ENCODE results near the gene IDH3A. TPM values are rescaled to one million over a fixed set of nuclear protein-coding genes. Genes with fewer than 3 reads are reported as not detected.

Gene IDH3A
- total RNA-seq = 27.9 to 33.8 TPM (median 28.9 TPM) in 3 replicates

DNA sequence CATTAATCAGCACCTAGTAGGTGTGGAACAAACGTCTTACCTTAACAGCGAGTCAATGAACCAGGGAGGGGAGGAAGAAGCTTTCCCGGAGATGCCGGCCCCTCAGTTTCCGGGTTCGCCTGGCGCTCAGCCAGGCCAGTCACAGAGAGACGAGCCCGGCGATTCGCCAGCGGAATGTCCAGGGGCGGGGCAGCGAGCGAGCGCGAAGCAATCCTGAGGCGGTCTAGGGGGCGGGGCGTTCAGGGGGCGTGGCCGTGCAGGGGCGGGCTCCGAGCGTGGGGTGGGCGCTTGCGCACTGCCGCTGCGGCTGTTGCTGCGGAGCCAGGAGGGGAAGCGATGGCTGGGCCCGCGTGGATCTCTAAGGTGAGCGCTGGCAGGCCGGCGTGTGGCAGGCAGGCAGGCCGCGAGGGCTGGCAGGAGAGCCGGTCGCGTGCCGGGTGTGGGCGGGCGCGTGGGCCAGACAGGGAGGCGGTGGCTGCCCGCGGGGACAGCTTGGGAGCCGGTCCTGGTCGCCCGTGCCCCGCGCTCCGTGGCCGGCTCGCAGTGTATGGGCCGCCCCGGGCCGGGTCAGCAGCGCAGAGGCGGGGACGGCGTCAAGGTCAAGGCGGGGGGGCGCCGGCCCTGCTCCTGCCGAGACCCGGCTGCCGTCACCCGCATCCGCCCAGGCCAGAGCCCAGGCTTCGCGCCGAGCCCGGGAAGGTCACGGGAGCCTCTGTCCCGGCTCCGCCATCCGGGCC, at the start of gene IDH3A:
Gene IDH3A, plus strand, starts transcription at position 295 of the 737 bp plus-strand sequence. Its CDS starts 42 bp downstream, at position 337.
- DNase-seq (ENCODE audit: low spot score in 2 of 2, unreplicated experiment in 2 of 2) = peak; percentile 100
- H3K9me3 Mint-ChIP-seq = no peaks in the 10 kb centered on the region
- H3K27ac Mint-ChIP-seq = peak within 1 kb of the TSS; percentile 96
- H3K4me1 Mint-ChIP-seq = peaks cover 20% of the 10 kb centered on the region
- TF ChIP-seq, protein P1, sequence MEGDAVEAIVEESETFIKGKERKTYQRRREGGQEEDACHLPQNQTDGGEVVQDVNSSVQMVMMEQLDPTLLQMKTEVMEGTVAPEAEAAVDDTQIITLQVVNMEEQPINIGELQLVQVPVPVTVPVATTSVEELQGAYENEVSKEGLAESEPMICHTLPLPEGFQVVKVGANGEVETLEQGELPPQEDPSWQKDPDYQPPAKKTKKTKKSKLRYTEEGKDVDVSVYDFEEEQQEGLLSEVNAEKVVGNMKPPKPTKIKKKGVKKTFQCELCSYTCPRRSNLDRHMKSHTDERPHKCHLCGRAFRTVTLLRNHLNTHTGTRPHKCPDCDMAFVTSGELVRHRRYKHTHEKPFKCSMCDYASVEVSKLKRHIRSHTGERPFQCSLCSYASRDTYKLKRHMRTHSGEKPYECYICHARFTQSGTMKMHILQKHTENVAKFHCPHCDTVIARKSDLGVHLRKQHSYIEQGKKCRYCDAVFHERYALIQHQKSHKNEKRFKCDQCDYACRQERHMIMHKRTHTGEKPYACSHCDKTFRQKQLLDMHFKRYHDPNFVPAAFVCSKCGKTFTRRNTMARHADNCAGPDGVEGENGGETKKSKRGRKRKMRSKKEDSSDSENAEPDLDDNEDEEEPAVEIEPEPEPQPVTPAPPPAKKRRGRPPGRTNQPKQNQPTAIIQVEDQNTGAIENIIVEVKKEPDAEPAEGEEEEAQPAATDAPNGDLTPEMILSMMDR (IDR thresholded peaks at IDR 0.05; ENCODE audit: unreplicated experiment) = no peak
- no peaks in the 10 kb centered on the region for H3K27me3 Mint-ChIP-seq (ENCODE audit: low read depth)
- no peaks in the 10 kb centered on the region for H3K36me3 Mint-ChIP-seq
- H3K4me3 Mint-ChIP-seq = peak within 1 kb of the TSS; percentile 95

DNA sequence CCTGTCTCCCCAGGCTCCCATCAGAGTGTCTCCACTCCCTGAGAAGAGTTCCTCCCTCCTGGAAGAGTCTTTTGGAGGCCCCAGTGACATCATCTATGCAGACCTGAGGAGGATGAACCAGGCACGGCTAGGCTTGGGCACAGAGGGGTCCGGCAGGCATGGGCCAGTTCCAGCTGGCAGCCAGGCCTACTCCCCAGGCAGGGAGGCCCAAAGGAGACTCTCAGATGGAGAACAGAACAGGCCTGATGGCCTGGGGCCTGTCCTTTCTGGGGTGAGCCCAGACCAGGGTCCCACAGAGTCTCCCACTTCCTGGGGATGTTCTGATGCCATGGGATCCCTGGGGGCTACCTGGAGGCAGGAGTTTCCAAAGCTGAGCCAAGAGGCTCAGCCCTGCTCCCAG, 48.3 kb upstream of the IDH3A start:
- no peaks in the 10 kb centered on the region for H3K9me3 Mint-ChIP-seq
- H3K4me1 Mint-ChIP-seq = peaks cover 2% of the 10 kb centered on the region
- no peak for DNase-seq (ENCODE audit: low spot score in 2 of 2, unreplicated experiment in 2 of 2)
- TF ChIP-seq, protein P1 (IDR thresholded peaks at IDR 0.05; ENCODE audit: unreplicated experiment) = no peak
- H3K27ac Mint-ChIP-seq = no peak overlapping the region
- H3K4me3 Mint-ChIP-seq = no peak overlapping the region
- H3K27me3 Mint-ChIP-seq (ENCODE audit: low read depth) = no peaks in the 10 kb centered on the region
- no peaks in the 10 kb centered on the region for H3K36me3 Mint-ChIP-seq

DNA sequence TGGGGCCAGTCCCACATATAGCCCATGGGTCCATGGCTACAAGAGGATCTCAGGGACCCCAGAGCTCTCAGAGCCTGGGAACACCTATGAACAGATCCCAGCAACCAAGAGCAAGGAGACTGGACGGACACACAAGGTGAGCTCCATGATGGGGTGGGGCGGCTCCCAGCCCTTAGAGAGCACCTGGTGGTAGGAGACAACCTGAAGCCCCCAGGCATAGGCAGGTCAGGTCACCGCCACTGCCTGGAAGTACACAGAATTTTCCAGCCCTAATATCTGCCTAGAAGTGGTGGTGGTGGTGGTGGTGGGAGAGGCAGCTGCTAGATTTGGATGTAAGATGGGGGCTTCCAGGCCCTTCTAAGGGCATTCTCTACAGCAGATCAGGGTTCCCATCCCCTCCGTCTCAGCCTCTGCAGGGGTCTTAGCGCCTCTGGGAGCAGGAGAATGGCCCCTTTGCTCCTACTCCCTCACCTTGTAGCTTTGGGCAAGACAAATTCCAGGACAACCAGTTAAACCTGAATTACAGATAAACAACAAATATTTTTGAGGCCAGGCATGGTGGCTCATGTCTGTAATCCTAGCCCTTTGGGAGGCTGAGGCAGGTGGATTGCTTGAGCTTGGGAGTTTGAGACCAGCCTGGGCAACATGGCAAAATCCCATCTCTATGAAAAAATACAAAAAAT, 47.6 kb upstream of the IDH3A start:
- no peak overlapping the region for H3K27ac Mint-ChIP-seq
- no peak for DNase-seq (ENCODE audit: low spot score in 2 of 2, unreplicated experiment in 2 of 2)
- peaks cover 2% of the 10 kb centered on the region for H3K4me1 Mint-ChIP-seq
- TF ChIP-seq, protein P1 (IDR thresholded peaks at IDR 0.05; ENCODE audit: unreplicated experiment) = no peak
- no peaks in the 10 kb centered on the region for H3K27me3 Mint-ChIP-seq (ENCODE audit: low read depth)
- H3K9me3 Mint-ChIP-seq = no peaks in the 10 kb centered on the region
- H3K36me3 Mint-ChIP-seq = peaks cover 2% of the 10 kb centered on the region
- no peak overlapping the region for H3K4me3 Mint-ChIP-seq

DNA sequence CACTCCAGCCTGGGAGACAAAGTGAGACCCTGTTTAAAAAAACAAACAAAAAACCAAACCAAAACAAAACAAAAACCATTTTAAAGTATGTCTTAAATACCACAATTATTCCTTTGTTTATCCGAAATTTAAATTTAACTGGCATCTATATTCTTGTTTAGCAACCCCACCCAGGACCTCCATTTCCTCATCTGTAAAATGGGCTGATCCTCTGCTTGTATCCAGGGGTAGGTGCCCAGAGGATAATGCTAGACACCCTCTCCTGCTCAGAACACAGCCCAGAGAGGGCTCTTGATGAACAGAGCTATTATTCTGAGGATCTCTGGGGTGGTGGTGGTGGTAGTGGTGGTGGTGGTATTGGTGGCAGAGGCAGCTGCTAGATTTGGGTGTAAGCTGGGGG, 47.0 kb upstream of the IDH3A start:
- Mint-ChIP-seq H3K4me1 (peaks cover 2% of the 10 kb centered on the region), H3K27me3 (ENCODE audit: low read depth) (no peaks in the 10 kb centered on the region), H3K36me3 (peaks cover 5% of the 10 kb centered on the region), H3K4me3 (no peak overlapping the region), H3K27ac (no peak overlapping the region), H3K9me3 (no peaks in the 10 kb centered on the region)
- TF ChIP-seq, protein P1 (IDR thresholded peaks at IDR 0.05; ENCODE audit: unreplicated experiment) = no peak
- DNase-seq (ENCODE audit: low spot score in 2 of 2, unreplicated experiment in 2 of 2) = no peak

DNA sequence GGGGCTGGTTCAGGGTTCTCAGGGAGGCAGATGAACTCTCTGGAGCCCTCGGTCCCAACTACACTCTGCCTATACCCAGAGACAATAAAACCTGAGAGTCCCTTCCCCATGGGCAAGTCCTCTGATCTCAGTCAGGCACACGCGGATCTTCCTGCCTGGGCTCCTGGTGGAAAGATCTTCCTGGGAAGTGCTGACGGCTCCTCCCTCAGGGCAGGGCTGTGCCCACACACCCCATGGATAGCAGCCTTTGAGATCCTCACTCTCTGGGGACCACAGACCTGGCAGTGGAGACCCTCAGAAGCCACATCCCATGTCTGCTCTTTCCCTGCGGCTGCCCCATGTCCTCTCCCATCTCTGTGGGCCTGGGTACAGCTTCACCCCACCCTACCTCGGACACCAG, 46.4 kb upstream of the IDH3A start:
- no peaks in the 10 kb centered on the region for H3K27me3 Mint-ChIP-seq (ENCODE audit: low read depth)
- no peaks in the 10 kb centered on the region for H3K9me3 Mint-ChIP-seq
- H3K27ac Mint-ChIP-seq = no peak overlapping the region
- H3K4me3 Mint-ChIP-seq = no peak overlapping the region
- TF ChIP-seq, protein P1 (IDR thresholded peaks at IDR 0.05; ENCODE audit: unreplicated experiment) = no peak
- no peak for DNase-seq (ENCODE audit: low spot score in 2 of 2, unreplicated experiment in 2 of 2)
- H3K36me3 Mint-ChIP-seq = peaks cover 5% of the 10 kb centered on the region
- H3K4me1 Mint-ChIP-seq = peaks cover 2% of the 10 kb centered on the region
